GM18507 (cell line): ENCODE measurements around the gene SHISA5.

Experiments
- DNase-seq: peaks from one replicate; pipeline ENCODE4 v3.0.0; 2011; ENCODE audit warnings: low read depth; ENCODE audit not compliant: insufficient read length; ENCODE audit errors: extremely low spot score
- FAIRE-seq: peaks from 2 replicates; lab custom pipeline; 2011; peaks lifted over from hg19 to GRCh38; lab: Jason Lieb, UNC

Gene SHISA5

DNA sequence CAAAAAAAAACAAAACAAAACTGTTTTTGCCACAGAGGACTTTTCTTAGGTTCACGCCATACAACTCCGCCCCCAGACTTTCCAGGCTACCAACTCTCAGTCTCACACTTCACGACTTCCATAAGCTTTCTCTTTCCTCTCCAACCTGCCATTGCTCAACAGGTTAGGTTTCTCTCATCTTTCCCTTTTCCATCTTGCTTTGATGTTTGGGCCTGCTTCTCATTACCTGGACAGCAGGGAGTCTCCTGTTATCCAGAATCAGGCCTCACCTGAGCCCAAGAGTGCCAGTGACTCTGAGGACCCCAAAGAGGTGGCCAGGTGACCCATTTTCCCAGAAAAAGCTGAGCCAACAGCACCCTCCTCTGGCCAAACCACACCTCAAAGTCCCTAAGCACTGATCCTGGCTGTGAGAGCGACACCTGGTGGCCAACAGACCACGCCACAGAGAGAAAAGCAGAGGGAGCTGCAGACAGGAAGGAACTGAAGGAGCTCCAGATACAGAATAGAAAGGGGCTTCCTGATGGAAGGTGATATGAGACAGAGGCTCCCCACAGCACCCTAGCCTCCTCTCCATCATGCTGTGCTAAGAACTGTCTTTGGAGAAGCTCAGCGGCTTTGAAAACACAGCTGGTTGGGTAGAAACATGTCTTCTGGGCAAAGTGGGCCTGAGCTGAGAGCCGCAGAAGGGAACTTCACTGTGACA, 68.0 kb downstream of the SHISA5 start:
- DNase-seq (peak; percentile 63), FAIRE-seq (peak; percentile 95)

DNA sequence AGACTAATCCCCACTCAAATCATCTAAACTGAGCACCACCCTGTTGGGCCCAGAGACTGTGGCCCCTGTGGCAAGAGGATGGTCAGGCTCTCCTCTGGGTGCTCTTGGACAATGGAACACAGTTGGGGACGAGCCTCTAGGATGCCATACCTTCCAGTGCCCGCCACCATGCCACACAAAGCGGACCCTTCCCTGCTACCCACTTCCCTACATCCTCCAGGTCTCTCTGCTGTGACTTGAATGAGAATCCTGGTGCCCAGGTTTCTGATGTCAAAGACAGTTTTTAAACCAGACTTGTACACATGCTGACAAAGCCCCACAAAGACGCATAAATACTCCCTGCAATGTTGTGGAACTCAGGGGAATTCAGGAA, 68.8 kb downstream of the SHISA5 start:
- DNase-seq (no peak), FAIRE-seq (no peak)

DNA sequence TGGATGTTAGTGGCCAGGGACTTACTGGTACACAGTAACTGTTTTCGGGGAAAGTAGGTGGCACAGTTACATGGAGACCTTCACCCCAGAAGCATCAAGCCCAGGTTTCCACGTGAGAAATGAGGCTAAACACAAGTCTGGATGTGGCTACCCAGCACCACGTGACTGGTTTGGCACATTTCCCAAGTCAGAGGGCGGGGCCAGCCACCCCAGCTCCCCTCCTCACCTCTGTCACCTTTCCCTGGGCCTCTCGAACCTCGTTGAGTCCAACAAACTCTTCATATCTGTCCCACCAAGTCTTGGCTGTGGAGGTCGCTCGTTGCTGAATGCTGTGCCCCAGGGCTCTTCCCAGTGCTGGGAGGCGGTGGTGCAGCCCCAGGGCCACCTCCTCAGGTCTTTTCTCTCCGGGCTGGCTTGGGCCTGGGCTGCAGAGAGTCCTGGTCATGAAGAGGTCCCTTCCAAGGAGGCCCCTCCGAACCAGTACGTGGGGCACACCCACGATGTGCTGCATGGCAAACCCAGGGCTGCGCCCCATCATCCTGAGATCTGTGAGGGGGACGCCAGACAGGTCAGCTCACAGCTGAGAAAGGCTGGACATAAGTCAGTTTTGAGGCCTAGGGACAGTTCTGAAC, 69.3 kb downstream of the SHISA5 start:
- DNase-seq (no peak), FAIRE-seq (no peak)

DNA sequence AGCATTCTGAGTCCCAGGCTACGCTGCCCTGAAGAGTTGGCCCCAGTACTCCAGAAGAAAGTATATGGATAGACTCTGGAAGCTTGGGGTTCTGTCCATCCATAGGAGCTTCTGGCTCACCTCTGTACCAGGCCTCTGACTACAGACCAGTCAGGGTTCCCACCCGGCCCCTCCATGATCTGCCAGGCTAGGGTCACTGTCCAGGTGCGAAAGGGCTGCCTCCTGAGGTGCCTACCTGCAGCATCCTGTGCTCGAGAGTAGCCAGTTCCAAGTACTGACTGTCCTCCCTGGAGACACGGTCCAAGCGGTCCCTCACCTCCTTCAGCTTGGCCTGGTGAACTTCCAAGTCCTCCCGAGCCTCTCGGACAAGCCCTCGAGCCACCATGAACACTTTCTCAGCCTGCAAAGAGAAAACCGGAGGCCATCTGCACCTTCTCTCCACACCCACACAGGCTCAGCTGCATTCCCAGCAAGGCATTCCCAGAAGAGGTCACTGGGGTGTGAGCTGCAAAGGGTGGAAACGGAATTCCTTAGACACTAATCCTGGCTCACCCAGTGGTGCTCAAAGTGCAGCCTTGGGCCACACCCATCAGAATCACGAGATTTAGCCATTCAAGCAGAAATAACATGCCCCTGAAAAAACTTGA, 70.4 kb downstream of the SHISA5 start:
- no peak for FAIRE-seq
- DNase-seq = no peak

DNA sequence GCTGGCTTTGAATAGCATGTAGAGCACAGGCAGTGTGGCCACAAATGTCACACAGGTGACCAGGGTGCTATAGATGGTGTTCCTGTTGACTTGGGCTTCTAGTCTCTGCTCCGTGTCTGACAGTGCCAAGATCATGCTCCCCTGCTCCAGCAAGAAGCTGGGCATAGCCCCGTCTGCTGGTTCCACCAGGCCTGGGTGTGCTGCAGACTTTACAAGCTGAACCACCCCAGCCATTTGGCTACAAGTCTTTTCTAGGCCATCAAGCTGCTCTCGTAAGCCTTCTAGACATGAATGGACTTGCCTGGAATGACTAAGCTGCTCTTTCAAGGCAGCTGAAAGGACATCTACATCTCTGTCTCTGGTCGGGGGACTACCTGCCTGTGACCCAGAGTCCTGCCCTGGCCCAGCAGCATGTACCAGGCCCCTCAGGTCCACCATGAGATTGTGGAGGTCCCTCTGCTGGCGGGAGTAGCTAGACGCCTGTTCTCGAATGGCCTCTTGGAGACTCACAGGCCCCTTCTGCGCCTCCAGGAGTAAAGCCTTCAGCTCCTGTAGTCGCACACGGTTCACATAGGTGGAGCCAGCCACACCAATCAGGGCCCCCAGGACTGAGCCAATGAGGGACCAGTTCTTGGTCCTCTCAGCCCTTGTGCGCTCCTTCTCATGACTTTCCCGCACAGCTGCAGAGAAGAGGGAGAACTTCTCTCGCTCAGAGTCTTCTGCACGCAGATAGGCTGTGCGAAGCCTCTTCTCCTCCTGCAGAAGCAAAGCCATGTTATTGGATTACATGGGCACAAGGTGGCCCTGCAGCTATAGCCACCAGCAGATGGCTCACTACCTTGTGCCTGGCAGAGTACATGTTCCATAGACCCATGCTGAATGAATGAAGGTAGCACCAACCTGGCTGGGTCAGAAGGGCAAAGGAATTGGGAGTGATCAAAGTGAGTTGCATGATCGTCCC, 71.3 kb downstream of the SHISA5 start:
- FAIRE-seq (no peak), DNase-seq (no peak)

DNA sequence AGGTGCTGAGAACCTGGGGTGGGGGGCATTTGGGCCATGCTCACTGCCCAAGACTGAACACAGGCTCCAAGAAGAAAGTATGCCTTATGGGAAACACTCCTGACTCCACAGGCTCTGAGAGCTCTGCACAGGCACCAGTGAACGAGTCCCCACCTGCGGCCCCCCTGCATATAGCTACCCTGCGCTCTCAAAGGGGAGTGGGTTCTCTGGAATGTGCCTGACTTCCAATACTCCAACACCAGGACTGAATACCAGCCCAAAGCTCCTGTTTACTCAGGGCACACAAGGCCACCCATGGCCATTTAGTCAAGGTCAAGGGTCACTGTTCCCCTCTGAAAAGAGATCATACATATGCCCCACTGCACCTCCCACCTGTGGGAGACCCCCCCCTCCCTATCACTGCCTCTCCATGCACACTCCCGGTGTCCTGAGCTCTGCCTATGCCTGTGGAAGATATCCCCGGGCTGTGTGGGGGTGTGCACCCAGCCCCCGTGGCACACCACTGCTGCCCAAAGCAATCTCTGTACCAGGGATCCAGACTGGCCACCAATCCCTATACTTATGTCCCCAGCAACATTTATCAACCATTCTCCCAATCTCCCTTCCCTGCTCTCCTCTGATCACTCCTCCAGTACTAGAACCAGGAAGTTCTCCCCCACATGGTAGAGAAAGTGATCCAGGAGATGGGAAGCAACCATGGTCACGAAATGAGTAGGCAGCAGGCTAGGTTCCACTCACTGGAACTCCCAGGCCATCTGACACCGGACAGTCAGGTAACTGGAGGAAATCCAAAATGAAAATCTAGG, 72.5 kb downstream of the SHISA5 start:
- FAIRE-seq (no peak), DNase-seq (no peak)

DNA sequence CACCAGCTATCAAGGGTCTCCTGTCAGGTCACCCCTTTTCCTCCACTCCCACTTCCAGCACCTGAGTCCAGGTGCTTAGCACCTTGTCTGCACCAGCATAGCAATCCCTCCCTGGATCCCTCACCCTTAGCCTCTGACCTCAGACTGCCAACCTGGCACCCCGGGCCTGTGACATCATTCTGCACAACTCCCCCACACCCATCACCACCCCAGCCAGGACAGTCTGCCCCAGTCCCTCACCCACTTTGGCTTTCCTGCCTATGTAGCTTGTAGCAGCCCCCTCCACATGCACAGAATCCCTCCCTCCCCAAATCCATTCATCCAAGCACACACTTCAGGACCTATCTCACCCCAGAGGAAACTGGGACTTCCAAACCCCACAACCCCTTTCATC, 73.3 kb downstream of the SHISA5 start:
- DNase-seq (no peak), FAIRE-seq (no peak)

DNA sequence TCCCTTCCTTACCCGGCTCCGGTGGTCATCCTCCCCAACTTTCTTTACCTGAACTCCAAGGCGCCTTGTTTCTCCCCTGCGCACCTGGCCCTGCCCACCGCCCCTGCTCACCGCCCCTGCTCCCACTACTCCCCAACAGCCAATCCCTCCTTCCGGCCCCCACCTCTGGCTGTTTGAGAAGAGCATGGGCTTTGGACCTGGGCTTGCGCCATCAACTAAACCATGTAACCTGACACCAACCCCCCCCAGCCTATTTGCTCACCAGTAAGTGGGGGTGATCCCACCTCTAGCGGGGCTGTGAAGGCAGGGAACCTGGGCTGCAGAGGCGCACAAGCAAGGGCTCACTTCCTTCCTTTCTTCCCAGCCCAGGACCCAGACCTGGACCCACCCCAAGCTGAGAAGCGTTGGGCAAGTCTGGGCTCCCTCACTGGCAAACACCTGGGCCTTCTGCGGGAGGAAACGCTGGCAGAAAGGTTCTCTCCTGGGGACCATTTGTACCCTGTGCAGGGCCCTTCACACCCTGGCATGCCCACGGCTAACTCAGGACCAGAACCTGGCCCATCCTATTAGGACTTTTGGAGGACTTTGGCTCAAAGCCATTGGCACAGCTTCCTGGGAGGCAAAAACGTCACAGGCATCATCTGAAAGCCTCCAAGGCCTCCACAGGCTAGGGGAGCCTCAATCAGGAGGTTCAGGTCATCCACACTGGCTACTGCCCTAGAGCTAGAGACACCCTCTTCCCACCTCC, 73.8 kb downstream of the SHISA5 start, which contains the start of gene PLXNB1:
PLXNB1 (minus strand) TSS at position 127 of the 748 bp plus-strand sequence. CDS start 5,475 bp downstream, outside the sequence.
- no peak for FAIRE-seq
- no peak for DNase-seq

DNA sequence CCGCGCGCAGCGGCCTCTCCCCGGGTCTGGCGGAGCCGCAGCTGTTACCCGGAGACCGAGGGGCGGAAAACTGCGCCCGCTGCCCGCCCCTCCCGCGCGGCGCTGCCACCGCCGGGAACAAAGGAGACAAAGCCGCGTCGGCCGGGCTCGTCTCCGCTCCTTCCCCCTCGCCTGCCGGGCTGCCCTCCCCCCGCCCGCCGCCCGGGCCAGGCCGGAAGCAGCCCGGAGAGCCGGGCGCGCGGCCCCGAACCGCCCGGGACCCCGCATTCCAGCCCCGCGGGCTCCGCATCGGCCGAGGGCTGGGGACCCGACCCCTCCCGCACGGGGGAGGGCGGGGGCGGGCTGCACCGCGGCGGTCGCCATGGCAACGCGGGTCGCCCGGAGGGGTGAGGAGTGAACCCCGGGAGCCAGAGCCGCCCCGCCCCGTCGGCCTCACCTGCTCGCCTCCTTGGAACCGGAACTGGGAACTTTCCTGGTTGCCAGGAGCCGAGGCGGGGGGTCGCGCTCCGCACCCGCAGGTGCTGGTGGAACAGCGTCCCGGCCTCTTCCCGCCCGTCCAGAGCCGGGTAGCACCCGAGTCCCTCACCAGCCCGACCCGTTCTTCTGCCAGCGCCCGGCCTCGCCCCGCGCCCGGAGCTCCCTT, 74.5 kb downstream of the SHISA5 start:
- DNase-seq (peak; percentile 58), FAIRE-seq (no peak)

DNA sequence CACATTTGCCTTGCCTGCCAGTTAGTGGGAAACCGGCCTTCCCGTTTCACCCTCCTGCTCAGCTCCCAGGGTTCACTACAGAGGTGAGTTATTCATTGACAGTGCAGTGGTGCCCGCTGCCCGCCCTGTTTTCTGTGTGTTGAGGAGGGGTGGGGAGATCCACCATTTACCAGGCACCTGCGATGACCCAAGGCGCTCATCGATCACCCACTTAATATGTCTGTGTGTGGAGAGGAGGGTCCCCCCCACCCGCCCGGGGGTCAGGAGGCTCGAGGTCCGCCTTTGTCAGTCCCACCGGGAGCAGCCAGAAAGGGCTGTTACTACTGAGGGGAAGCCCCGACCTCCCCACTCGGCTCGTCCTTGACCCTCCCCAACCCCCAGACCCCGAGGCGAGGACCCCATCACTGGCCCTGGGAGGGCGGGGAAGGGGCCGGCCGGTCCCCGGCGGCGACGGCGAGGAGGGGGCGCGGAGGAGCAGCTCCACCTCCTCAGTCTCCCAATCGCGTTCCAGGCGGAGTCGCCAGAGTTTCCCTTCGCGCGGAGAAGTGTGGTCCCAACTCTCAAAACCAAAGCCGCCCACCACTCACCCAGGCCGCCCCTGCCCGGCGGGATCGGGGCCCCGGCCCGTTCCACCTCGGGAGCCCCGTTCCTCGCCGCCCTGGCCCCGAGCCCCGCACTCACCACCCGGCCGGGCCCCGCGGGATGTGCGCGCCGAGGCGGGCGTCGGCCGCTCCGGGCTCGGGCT, 75.2 kb downstream of the SHISA5 start:
- FAIRE-seq (peak; percentile 67), DNase-seq (no peak)

DNA sequence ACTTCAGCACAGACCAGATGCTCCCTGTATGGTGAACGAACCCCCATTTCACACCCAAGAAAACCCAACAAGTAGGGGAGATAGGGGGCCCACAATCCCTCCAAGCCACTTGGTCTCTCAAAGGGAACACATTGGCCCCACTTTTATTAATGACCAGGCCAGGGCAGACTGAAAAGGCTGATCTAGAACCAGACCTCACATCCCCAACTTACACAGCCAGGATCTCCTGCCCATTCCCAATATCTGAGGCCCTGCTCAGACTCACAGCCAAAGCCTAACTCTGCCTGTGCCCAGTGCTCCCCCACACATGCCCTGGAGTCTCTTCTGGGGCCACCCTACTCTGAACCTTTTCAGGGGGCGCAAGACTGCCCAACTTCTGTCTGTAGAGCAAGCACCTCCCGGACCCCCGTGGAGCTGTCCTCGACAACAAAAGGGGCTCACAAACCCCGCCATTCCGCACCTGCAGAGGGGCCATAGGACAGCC, 75.8 kb downstream of the SHISA5 start:
- DNase-seq = no peak
- no peak for FAIRE-seq

DNA sequence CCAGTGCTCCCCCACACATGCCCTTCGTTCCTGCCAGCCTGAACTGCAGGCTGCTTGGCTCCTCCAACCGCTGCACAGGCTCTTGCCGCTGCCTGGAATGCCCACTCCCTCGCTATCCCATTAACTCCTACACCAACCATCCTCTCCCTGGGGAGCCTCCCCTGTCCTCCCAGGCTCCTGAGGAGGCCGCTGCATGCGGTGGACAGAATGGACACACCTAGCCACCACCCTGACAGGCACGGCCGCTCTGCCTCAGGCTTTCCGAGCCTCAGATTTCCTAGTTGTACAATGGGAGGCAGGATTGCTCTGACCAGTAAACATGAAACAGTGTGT, 76.4 kb downstream of the SHISA5 start:
- DNase-seq (no peak), FAIRE-seq (no peak)

DNA sequence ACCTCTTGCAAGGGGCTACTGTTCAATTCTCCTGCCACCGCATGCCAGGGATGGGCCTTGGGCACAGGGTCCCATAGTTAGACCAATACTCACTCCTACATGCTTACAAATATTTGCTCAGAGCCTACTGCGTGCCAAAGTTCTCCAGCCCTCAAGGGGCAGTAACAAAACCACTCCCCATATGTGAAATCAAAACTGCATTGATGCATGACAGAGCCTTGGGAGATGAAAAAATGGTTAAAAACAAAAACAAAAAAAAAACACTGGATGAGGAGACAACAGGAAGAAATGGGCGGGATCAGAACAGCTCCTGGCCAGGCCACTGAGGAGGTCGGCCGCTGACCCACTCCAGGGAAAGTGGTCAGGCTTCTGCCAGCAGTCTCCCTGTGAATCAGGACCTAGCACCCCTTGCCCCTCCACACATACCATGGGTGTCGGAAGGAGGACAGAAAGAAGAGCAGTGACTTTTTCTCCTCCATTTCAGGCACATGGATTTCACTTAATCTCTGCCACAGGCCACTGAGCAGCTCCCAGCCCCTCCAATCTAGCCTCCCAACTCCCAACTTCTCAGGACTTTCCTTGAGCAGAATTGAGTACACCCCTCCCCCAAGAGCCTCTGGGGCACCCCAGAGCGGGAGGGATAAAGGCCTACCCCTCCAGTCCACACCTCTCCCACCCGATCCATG, 76.9 kb downstream of the SHISA5 start:
- peak; percentile 53 for FAIRE-seq
- DNase-seq = no peak

DNA sequence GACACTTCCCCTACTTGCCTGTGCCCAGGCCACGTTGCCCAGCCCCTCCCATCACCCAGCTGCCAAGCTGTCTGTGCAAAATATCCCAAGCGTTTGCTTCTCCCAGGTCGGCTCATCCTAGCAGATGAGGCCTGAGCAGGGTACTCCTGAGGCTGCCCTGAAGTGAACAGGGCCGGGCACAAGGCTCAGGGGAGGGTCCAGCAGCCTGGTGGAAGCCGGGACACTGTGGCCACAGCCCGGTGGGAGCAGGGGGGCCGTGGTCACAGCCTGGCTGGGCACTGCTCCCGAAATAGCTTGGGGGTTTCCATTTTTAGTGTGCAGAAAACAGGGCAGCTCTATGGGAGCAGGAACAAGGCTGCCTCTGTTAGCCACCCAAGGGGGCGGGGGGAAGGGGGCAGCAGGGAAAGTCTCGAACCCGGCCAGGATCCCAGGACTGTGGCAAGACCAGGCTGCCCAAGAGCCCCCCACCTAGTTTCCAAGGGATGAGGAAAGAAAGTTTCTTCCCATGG, 77.5 kb downstream of the SHISA5 start:
- no peak for FAIRE-seq
- DNase-seq = no peak

DNA sequence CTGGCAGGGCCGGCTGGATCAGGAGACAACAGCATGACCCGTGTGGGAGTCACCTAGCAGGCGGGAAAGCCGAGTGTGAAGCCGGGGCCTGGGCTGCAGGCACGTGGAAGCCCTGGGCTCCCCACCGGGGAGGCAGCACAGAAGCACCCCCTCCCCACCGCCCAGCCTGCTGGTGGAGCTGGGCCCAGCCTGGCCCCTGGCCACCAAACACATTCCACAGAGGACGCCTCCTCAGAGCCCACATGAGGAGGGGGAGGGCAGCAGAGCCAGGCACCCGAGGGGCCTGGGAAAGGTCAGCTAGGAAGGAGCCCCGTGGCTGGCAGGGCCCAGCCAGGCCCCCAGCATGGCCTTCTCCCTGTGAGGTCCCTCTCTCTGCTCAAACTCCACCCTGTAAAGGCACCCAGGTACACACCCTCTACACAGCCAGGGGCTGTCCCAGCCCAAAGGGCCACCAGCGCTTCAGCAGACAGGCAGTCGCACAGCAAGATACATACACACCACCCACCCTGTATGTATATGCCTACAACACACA, 78.6 kb downstream of the SHISA5 start:
- DNase-seq (no peak), FAIRE-seq (no peak)
